Mesenchymal stem cell (in vitro differentiated cells and primary cell): ENCODE results near the gene TEKTIP1.

Source experiments
- DNase-seq: peaks from one replicate; pipeline ENCODE4 v3.0.0-alpha.2; 2013
- H2AFZ ChIP-seq: one replicate; pipeline ENCODE4 v1.6.1; 2013; ENCODE audit warnings: low read depth, mild to moderate bottlenecking, control low read depth, inconsistent platforms, low read length, moderate library complexity
- H2AK5ac ChIP-seq: 2 replicates; pipeline ENCODE4 v1.6.1; 2013; ENCODE audit warnings: low read length, moderate library complexity, mild to moderate bottlenecking, inconsistent platforms; ENCODE audit not compliant: severe bottlenecking
- H2BK120ac ChIP-seq: one replicate; pipeline ENCODE4 v1.6.1; 2013; ENCODE audit warnings: low read depth, mild to moderate bottlenecking, inconsistent platforms, low read length, moderate library complexity
- H2BK12ac ChIP-seq, 2 experiments: one replicate each; pipeline ENCODE4 v1.6.1; 2013; ENCODE audit warnings: inconsistent platforms in 2 of 2, low read length in 2 of 2, mild to moderate bottlenecking in 2 of 2, moderate library complexity in 2 of 2, control low read depth in 1 of 2
- H2BK15ac ChIP-seq: one replicate; pipeline ENCODE4 v1.6.1; 2013; ENCODE audit warnings: mild to moderate bottlenecking, low read depth, inconsistent platforms; ENCODE audit not compliant: poor library complexity, severe bottlenecking
- H2BK5ac ChIP-seq: 2 replicates; pipeline ENCODE4 v1.6.1; 2013; ENCODE audit warnings: low read depth, mild to moderate bottlenecking, low read length, control low read depth, inconsistent platforms; ENCODE audit not compliant: poor library complexity, severe bottlenecking
- H3K14ac ChIP-seq, 2 experiments: one replicate each; pipeline ENCODE4 v1.6.1; 2013; ENCODE audit warnings: inconsistent platforms in 2 of 2, low read length in 2 of 2, control low read depth in 1 of 2, mild to moderate bottlenecking in 1 of 2, moderate library complexity in 1 of 2
- H3K18ac ChIP-seq, 2 experiments: one replicate each; pipeline ENCODE4 v1.6.1; 2013; ENCODE audit warnings: inconsistent platforms in 2 of 2, low read length in 2 of 2, control low read depth in 1 of 2, low read depth in 1 of 2, mild to moderate bottlenecking in 1 of 2
- H3K23ac ChIP-seq, 2 experiments: one replicate each; pipeline ENCODE4 v1.6.1; 2013; ENCODE audit warnings: inconsistent platforms in 2 of 2, low read length in 2 of 2, mild to moderate bottlenecking in 2 of 2, moderate library complexity in 2 of 2, control low read depth in 1 of 2
- H3K27ac ChIP-seq: 2 replicates; pipeline ENCODE4 v1.5.1; 2013; ENCODE audit warnings: mild to moderate bottlenecking, moderate library complexity, low read length, control low read depth, inconsistent platforms; ENCODE audit not compliant: poor library complexity, severe bottlenecking
- H3K27me3 ChIP-seq, 2 experiments: 2 replicates each; pipeline versions ENCODE4 v1.6.1 to v1.7.0; 2013; ENCODE audit warnings: low read length in 2 of 2, mild to moderate bottlenecking in 2 of 2, moderate library complexity in 2 of 2, control low read depth in 1 of 2, inconsistent platforms in 1 of 2; ENCODE audit not compliant: control insufficient read depth in 1 of 2, insufficient read depth in 1 of 2
- H3K36me3 ChIP-seq, 2 experiments: 2 replicates each; pipeline versions ENCODE4 v1.6.1 to v1.7.0; 2013; ENCODE audit warnings: low read length in 2 of 2, control low read depth in 1 of 2, inconsistent platforms in 1 of 2, low read depth in 1 of 2, mild to moderate bottlenecking in 1 of 2; ENCODE audit not compliant: insufficient read depth in 2 of 2, control insufficient read depth in 1 of 2
- H3K4ac ChIP-seq, 2 experiments: one replicate each; pipeline ENCODE4 v1.6.1; 2013; ENCODE audit warnings: inconsistent platforms in 2 of 2, low read length in 2 of 2, mild to moderate bottlenecking in 2 of 2, moderate library complexity in 2 of 2, control low read depth in 1 of 2, low read depth in 1 of 2
- H3K4me1 ChIP-seq: 2 replicates; pipeline ENCODE4 v1.6.1; 2013; ENCODE audit warnings: low read depth, low read length, control low read depth; ENCODE audit not compliant: control insufficient read depth, insufficient read depth
- H3K4me2 ChIP-seq: 2 replicates; pipeline ENCODE4 v1.6.1; 2013; ENCODE audit warnings: low read length, mild to moderate bottlenecking, inconsistent platforms; ENCODE audit not compliant: poor library complexity, severe bottlenecking
- H3K4me3 ChIP-seq, 2 experiments: 2 replicates each; pipeline versions ENCODE4 v1.5.1 to v1.7.0; 2013; ENCODE audit warnings: low read length in 2 of 2, mild to moderate bottlenecking in 2 of 2, control low read depth in 1 of 2, low read depth in 1 of 2; ENCODE audit not compliant: insufficient read depth in 1 of 2
- H3K79me1 ChIP-seq: replicated peaks from 2 replicates; pipeline ENCODE4 v1.6.1; 2013; ENCODE audit warnings: mild to moderate bottlenecking, control low read depth, low read length, inconsistent platforms; ENCODE audit not compliant: poor library complexity, severe bottlenecking
- H3K9ac ChIP-seq: 2 replicates; pipeline ENCODE4 v1.7.0; 2013; ENCODE audit warnings: mild to moderate bottlenecking, low read length, moderate library complexity
- H3K9me3 ChIP-seq: 2 replicates; pipeline ENCODE4 v1.7.0; 2013; ENCODE audit warnings: mild to moderate bottlenecking, low read length; ENCODE audit not compliant: control insufficient read depth
- H4K8ac ChIP-seq: one replicate; pipeline ENCODE4 v1.6.1; 2013; ENCODE audit warnings: inconsistent platforms, mild to moderate bottlenecking, low read length, moderate library complexity
- H4K91ac ChIP-seq: one replicate; pipeline ENCODE4 v1.6.1; 2013; ENCODE audit warnings: mild to moderate bottlenecking, low read length, inconsistent platforms
- WGBS: methylation state at CpG from one replicate; pipeline ENCODE4 v1.1.7; 2013; ENCODE audit warnings: mixed read lengths; 5-methylcytosine and 5-hydroxymethylcytosine counted together

Gene TEKTIP1

GRCh38 chr19:3522421-3523360, 16.3 kb upstream of the TEKTIP1 start:
- H3K27ac ChIP-seq = no peak overlapping the region
- H4K91ac ChIP-seq = no peak overlapping the region
- H3K9me3 ChIP-seq = no peaks in the 10 kb centered on the region
- no peak overlapping the region for H3K18ac ChIP-seq
- H3K4me1 ChIP-seq = peaks cover 29% of the 10 kb centered on the region
- H3K4me2 ChIP-seq = no peak overlapping the region
- H2AK5ac ChIP-seq = no peak overlapping the region
- no peak overlapping the region for H3K4ac ChIP-seq
- no peak overlapping the region for H4K8ac ChIP-seq
- H3K23ac ChIP-seq = no peak overlapping the region
- no peak overlapping the region for H2BK5ac ChIP-seq
- no peak overlapping the region for H3K14ac ChIP-seq
- peaks cover 50% of the 10 kb centered on the region for H3K79me1 ChIP-seq
- no peaks in the 10 kb centered on the region for H3K27me3 ChIP-seq
- no peak overlapping the region for H3K4me3 ChIP-seq
- H2BK15ac ChIP-seq = no peak overlapping the region
- peaks cover 38 to 81% of the 10 kb centered on the region in 2 experiments for H3K36me3 ChIP-seq
- no peak overlapping the region for H2BK12ac ChIP-seq
- H2BK120ac ChIP-seq = no peak overlapping the region
- DNase-seq = no peak
- WGBS = 96% methylated on average over 40 of the region's 40 CpGs
- no peak overlapping the region for H3K9ac ChIP-seq
- no peak overlapping the region for H2AFZ ChIP-seq

GRCh38 chr19:3523361-3524077, 15.5 kb upstream of the TEKTIP1 start:
- Histone ChIP-seq H3K4me3 (no peak overlapping the region), H4K91ac (no peak overlapping the region), H2BK15ac (no peak overlapping the region), H3K36me3 (peaks cover 45 to 89% of the 10 kb centered on the region in 2 experiments), H2BK12ac (no peak overlapping the region), H2BK120ac (no peak overlapping the region), H3K9ac (no peak overlapping the region), H2AK5ac (no peak overlapping the region), H2AFZ (no peak overlapping the region), H3K27ac (no peak overlapping the region), H3K4ac (no peak overlapping the region), H3K79me1 (peaks cover 53% of the 10 kb centered on the region), H3K4me1 (peaks cover 24% of the 10 kb centered on the region), H3K18ac (no peak overlapping the region), H3K4me2 (no peak overlapping the region), H3K14ac (no peak overlapping the region), H3K23ac (no peak overlapping the region), H2BK5ac (no peak overlapping the region), H4K8ac (no peak overlapping the region), H3K9me3 (no peaks in the 10 kb centered on the region), H3K27me3 (no peaks in the 10 kb centered on the region)
- WGBS = 96% methylated on average over 21 of the region's 21 CpGs
- DNase-seq = no peak

- H3K9me3 ChIP-seq = no peaks in the 10 kb centered on the region
- no peak overlapping the region for H3K27ac ChIP-seq
- H3K9ac ChIP-seq = no peak overlapping the region
- 98% methylated on average over 33 of the region's 33 CpGs for WGBS
- no peak overlapping the region for H2AK5ac ChIP-seq
- H2BK15ac ChIP-seq = no peak overlapping the region
- no peak overlapping the region for H3K4ac ChIP-seq
- H3K4me2 ChIP-seq = no peak overlapping the region
- H3K18ac ChIP-seq = no peak overlapping the region
- H2AFZ ChIP-seq = no peak overlapping the region
- peaks cover 46 to 88% of the 10 kb centered on the region in 2 experiments for H3K36me3 ChIP-seq
- H3K27me3 ChIP-seq = no peaks in the 10 kb centered on the region
- H4K91ac ChIP-seq = no peak overlapping the region
- H3K14ac ChIP-seq = no peak overlapping the region
- H3K23ac ChIP-seq = no peak overlapping the region
- no peak overlapping the region for H4K8ac ChIP-seq
- no peak overlapping the region for H2BK5ac ChIP-seq
- peaks cover 49% of the 10 kb centered on the region for H3K79me1 ChIP-seq
- H2BK120ac ChIP-seq = no peak overlapping the region
- no peak overlapping the region for H3K4me3 ChIP-seq
- no peak for DNase-seq
- peaks cover 16% of the 10 kb centered on the region for H3K4me1 ChIP-seq
- no peak overlapping the region for H2BK12ac ChIP-seq
Observed at GRCh38 chr19:3524078-3524842, 14.7 kb upstream of the TEKTIP1 start.
